Nephron (organoid): Measurements from ENCODE around the gene SEMA4C.
"Not testable (repeated sequence)": the region's sequence is repeated elsewhere in the genome, so short reads cannot be mapped to it uniquely, and the experiment has no call there.

ENCODE experiments used
- H3K27ac Mint-ChIP-seq, 3 experiments: 2 replicates each; pipeline ENCODE4 v1.8.0; 2020; ENCODE audit warnings: mixed read lengths in 3 of 3, mild to moderate bottlenecking in 2 of 3, moderate library complexity in 1 of 3
- H3K27me3 Mint-ChIP-seq: 2 replicates; pipeline ENCODE4 v1.8.0; 2021; ENCODE audit warnings: low read depth, mild to moderate bottlenecking, moderate library complexity, mixed read lengths
- H3K36me3 Mint-ChIP-seq: 2 replicates; pipeline ENCODE4 v1.8.0; 2020; ENCODE audit warnings: low read depth, mixed read lengths
- H3K4me1 Mint-ChIP-seq: 2 replicates; pipeline ENCODE4 v1.8.0; 2020; ENCODE audit warnings: mixed read lengths
- H3K4me3 Mint-ChIP-seq, 3 experiments: 2 replicates each; pipeline ENCODE4 v1.8.0; 2020; ENCODE audit warnings: mild to moderate bottlenecking in 3 of 3, mixed read lengths in 3 of 3, moderate library complexity in 2 of 3
- H3K9me3 Mint-ChIP-seq: 2 replicates; pipeline ENCODE4 v1.8.0; 2020; ENCODE audit warnings: mixed read lengths
- TF ChIP-seq, protein P1 (sequence below), 3 experiments: fragments of 200-600 bp; sonication (generic); IDR thresholded peaks; one replicate each; pipeline ENCODE4 v1.5.0; 2021; ENCODE audit warnings: antibody characterized with exemption in 3 of 3; ENCODE audit not compliant: unreplicated experiment in 3 of 3

The SEMA4C gene

DNA sequence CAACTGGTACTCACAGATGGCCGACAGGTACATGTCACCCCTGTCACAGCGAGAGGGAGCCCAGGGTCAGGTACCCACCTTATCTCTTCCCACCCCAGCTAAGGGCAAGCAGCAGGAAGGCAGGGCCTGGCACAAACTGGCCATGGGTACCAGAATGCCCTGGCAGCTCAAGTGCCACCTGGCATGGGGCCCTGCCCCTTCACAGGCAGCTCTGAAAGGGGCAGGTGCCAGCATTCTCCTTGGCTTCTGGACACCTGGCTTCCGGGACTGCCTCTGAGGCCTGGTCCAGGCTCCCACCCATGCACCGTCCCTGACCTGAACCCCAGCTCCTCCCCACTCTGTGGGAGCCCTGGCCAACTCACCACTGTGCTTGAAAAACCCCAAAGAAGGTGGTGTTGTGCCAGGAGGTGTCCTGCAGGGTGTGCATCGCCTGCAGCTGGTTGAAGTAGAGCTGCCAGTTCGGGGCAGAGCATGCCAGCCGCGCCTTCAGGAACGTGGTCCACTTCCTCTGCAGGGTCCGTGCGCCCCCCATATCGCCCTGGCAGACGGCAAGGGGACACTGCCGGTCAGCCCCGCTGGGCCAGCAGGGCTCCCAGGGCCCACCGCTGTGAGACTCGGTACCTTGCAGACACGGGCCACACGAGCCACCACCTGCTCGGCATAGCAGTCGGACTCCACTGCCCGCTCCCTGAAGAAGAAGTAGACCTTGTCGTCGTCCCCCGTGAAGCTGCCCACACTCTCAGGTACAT lies 5.4 kb downstream of the SEMA4C start:
- Mint-ChIP-seq H3K27me3 (no peaks in the 10 kb centered on the region), H3K27ac (no peak overlapping the region), H3K9me3 (no peaks in the 10 kb centered on the region), H3K4me3 (no peak overlapping the region), H3K4me1 (peaks cover 23% of the 10 kb centered on the region), H3K36me3 (peaks cover 31% of the 10 kb centered on the region)
- TF ChIP-seq, protein P1, sequence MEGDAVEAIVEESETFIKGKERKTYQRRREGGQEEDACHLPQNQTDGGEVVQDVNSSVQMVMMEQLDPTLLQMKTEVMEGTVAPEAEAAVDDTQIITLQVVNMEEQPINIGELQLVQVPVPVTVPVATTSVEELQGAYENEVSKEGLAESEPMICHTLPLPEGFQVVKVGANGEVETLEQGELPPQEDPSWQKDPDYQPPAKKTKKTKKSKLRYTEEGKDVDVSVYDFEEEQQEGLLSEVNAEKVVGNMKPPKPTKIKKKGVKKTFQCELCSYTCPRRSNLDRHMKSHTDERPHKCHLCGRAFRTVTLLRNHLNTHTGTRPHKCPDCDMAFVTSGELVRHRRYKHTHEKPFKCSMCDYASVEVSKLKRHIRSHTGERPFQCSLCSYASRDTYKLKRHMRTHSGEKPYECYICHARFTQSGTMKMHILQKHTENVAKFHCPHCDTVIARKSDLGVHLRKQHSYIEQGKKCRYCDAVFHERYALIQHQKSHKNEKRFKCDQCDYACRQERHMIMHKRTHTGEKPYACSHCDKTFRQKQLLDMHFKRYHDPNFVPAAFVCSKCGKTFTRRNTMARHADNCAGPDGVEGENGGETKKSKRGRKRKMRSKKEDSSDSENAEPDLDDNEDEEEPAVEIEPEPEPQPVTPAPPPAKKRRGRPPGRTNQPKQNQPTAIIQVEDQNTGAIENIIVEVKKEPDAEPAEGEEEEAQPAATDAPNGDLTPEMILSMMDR (IDR thresholded peaks at IDR 0.05; ENCODE audit: unreplicated experiment in 3 of 3), result no peak

GRCh38 chr2:96863575-96864342 lies 6.1 kb downstream of the SEMA4C start:
- peaks cover 31% of the 10 kb centered on the region for H3K36me3 Mint-ChIP-seq
- no peaks in the 10 kb centered on the region for H3K9me3 Mint-ChIP-seq
- H3K27me3 Mint-ChIP-seq, result peaks cover 4% of the 10 kb centered on the region
- H3K4me3 Mint-ChIP-seq, result peak overlapping the region in 2 of 3 experiments; percentile 57 to 73
- peaks cover 30% of the 10 kb centered on the region for H3K4me1 Mint-ChIP-seq
- H3K27ac Mint-ChIP-seq, result no peak overlapping the region
- TF ChIP-seq, protein P1 (IDR thresholded peaks at IDR 0.05; ENCODE audit: unreplicated experiment in 3 of 3), result no peak

GRCh38 chr2:96863056-96863455 lies 6.8 kb downstream of the SEMA4C start:
- H3K27me3 Mint-ChIP-seq, H3K9me3 Mint-ChIP-seq: not testable (repeated sequence)
- Mint-ChIP-seq H3K27ac (peak overlapping the region in 1 of 3 experiments; percentile 38), H3K4me1 (peaks cover 32% of the 10 kb centered on the region), H3K4me3 (peak overlapping the region; percentile 25 to 73 (median 57)), H3K36me3 (peaks cover 31% of the 10 kb centered on the region)

DNA sequence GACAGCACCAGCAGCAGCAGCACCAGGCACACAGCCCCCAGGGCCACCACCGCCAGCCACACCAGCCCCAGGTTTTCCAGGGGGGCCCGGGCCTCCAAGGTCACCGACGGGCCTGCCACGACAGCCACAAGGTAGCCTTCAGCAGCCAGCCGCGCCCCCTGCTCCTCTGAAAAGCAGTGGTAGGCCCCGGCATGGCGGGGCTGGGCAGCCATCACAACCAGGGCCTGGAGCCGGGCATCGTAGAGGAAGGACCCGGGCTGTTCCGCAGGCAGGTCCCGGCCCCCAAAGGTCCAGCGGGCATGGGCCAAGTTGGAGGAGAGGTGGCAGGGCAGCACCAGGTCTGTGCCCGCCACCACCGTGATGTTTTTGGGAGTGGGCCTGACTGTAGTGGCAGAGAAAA lies 8.8 kb downstream of the SEMA4C start:
- Mint-ChIP-seq H3K27ac (no peak overlapping the region), H3K4me1 (peaks cover 35% of the 10 kb centered on the region), H3K36me3 (peaks cover 28% of the 10 kb centered on the region), H3K9me3 (no peaks in the 10 kb centered on the region), H3K4me3 (no peak overlapping the region), H3K27me3 (peaks cover 6% of the 10 kb centered on the region)
- TF ChIP-seq, protein P1 (IDR thresholded peaks at IDR 0.05; ENCODE audit: unreplicated experiment in 3 of 3), result no peak

- peaks cover 30% of the 10 kb centered on the region for H3K4me1 Mint-ChIP-seq
- peak overlapping the region in 2 of 3 experiments; percentile 45 to 64 for H3K27ac Mint-ChIP-seq
- no peaks in the 10 kb centered on the region for H3K9me3 Mint-ChIP-seq
- H3K27me3 Mint-ChIP-seq, result peaks cover 6% of the 10 kb centered on the region
- TF ChIP-seq, protein P1 (IDR thresholded peaks at IDR 0.05; ENCODE audit: unreplicated experiment in 3 of 3), result no peak
- H3K36me3 Mint-ChIP-seq, result peaks cover 22% of the 10 kb centered on the region
- peak overlapping the region; percentile 15 to 41 (median 31) for H3K4me3 Mint-ChIP-seq
These were observed 9.5 kb downstream of the SEMA4C start for GRCh38 chr2:96860065-96861029.
